A673 (cell line): ENCODE results near the gene IQCE. TPM values are rescaled to one million over a fixed set of nuclear protein-coding genes. Genes with fewer than 3 reads are reported as not detected.

Experiments used
- BruUV-seq: library from RNA; stranded (reverse); fragments of 400-500 nt; replicated peaks from 2 replicates; lab custom pipeline; 2021; lab: Mats Ljungman, UMichigan
- CTCF ChIA-PET: fragments of 300-600 bp; sonication (Branson Sonifier 250); formaldehyde crosslinking; loops from one replicate; lab custom pipeline; 2022; ENCODE audit warnings: antibody characterized with exemption; lab: Charles Lee
- POLR2A ChIA-PET: fragments of 300-600 bp; sonication (Branson Sonifier 250); formaldehyde crosslinking; loops from one replicate; lab custom pipeline; 2022; ENCODE audit warnings: antibody characterized with exemption; ENCODE audit not compliant: low non-redundant PET; lab: Charles Lee
- DNase-seq: peaks from one replicate; pipeline ENCODE4 v3.0.0-alpha.2; 2015; ENCODE audit warnings: low spot score
- H3K27ac ChIP-seq: fragments of 200-600 bp; sonication (generic); 2 replicates; pipeline ENCODE4 v1.5.1; 2016; ENCODE audit warnings: mixed run types, low read depth, mild to moderate bottlenecking, mixed read lengths, antibody characterized with exemption, low read length; ENCODE audit not compliant: poor library complexity, severe bottlenecking
- H3K27me3 ChIP-seq: fragments of 200-600 bp; sonication (generic); replicated peaks from 2 replicates; pipeline ENCODE4 v1.6.1; 2017; ENCODE audit warnings: mixed run types, low read depth, mild to moderate bottlenecking, mixed read lengths, antibody characterized with exemption, low read length; ENCODE audit not compliant: insufficient read depth, poor library complexity
- H3K36me3 ChIP-seq: fragments of 200-600 bp; sonication (generic); 2 replicates; pipeline ENCODE4 v1.6.1; 2016; ENCODE audit warnings: mixed run types, mild to moderate bottlenecking, mixed read lengths, antibody characterized with exemption, low read length; ENCODE audit not compliant: insufficient read depth, poor library complexity, severe bottlenecking
- H3K4me1 ChIP-seq: fragments of 200-600 bp; sonication (generic); 2 replicates; pipeline ENCODE4 v1.6.1; 2017; ENCODE audit warnings: mixed run types, mild to moderate bottlenecking, mixed read lengths, antibody characterized with exemption, low read length; ENCODE audit not compliant: insufficient read depth, poor library complexity, severe bottlenecking
- H3K4me3 ChIP-seq: fragments of 200-600 bp; sonication (generic); 2 replicates; pipeline ENCODE4 v1.5.1; 2016; ENCODE audit warnings: low read depth, mixed run types, mild to moderate bottlenecking, mixed read lengths, low read length; ENCODE audit not compliant: poor library complexity, severe bottlenecking
- H3K9me3 ChIP-seq: fragments of 200-600 bp; sonication (generic); 2 replicates; pipeline ENCODE4 v1.6.1; 2016; ENCODE audit warnings: mixed run types, low read depth, mild to moderate bottlenecking, mixed read lengths, antibody characterized with exemption, low read length; ENCODE audit not compliant: poor library complexity, severe bottlenecking
- CTCF ChIP-seq: fragments of 300-800, 200-600 bp; sonication (generic); conservative IDR thresholded peaks from 2 replicates; pipeline ENCODE4 v1.5.1; 2017; ENCODE audit warnings: low read depth, mild to moderate bottlenecking, antibody characterized with exemption, low read length, moderate library complexity, mixed read lengths
- EZH2 ChIP-seq: fragments of 200-600 bp; sonication (generic); IDR thresholded peaks from 2 replicates; pipeline ENCODE4 v1.6.1; 2017; ENCODE audit warnings: borderline replicate concordance, low read depth, mild to moderate bottlenecking, mixed read lengths, antibody characterized with exemption, low read length; ENCODE audit not compliant: poor library complexity, severe bottlenecking
- intact Hi-C: fragments of 100-400 bp; cut with micrococcal nuclease; formaldehyde crosslinking; loops from one replicate; pipeline ENCODE4 v1.10.0; 2022; ENCODE audit not compliant: unreplicated experiment
- total RNA-seq: library from RNA; stranded (reverse); gene quantifications from 2 replicates; pipeline ENCODE4 v1.2.3, GENCODE V29; 2021

IQCE gene
- total RNA-seq, 1 experiment from 2014 or later, result 35.4 TPM

- H3K27ac ChIP-seq, result no peak overlapping the region
- ChIA-PET CTCF (no interaction called here), POLR2A (no interaction called here)
- TF ChIP-seq CTCF, result no peak
- no peak for TF ChIP-seq EZH2
- no TSS peak for BruUV-seq
- intact Hi-C loops, result no loop called here
- H3K4me1 ChIP-seq, result no peaks in the 10 kb centered on the region
- no peak for DNase-seq
- no peaks in the 10 kb centered on the region for H3K9me3 ChIP-seq
- no peaks in the 10 kb centered on the region for H3K27me3 ChIP-seq
- peaks cover 3% of the 10 kb centered on the region for H3K36me3 ChIP-seq
- no peak overlapping the region for H3K4me3 ChIP-seq
Measured at GRCh38 chr7:2605608-2606538, 47.1 kb downstream of the IQCE start.

GRCh38 chr7:2606539-2606936 is 47.8 kb downstream of the IQCE start:
- no peaks in the 10 kb centered on the region for H3K27me3 ChIP-seq
- no peaks in the 10 kb centered on the region for H3K9me3 ChIP-seq
- TF ChIP-seq CTCF, result no peak
- no peak for TF ChIP-seq EZH2
- H3K4me3 ChIP-seq, result no peak overlapping the region
- ChIA-PET CTCF (no interaction called here), POLR2A (no interaction called here)
- no peak for DNase-seq
- no peaks in the 10 kb centered on the region for H3K4me1 ChIP-seq
- peaks cover 3% of the 10 kb centered on the region for H3K36me3 ChIP-seq
- no peak overlapping the region for H3K27ac ChIP-seq
- BruUV-seq, result no TSS peak
- intact Hi-C loops, result no loop called here

GRCh38 chr7:2607122-2607922 is 48.5 kb downstream of the IQCE start:
- H3K36me3 ChIP-seq, result no peaks in the 10 kb centered on the region
- H3K4me1 ChIP-seq, result no peaks in the 10 kb centered on the region
- no peak for TF ChIP-seq EZH2
- no peak for TF ChIP-seq CTCF
- no peaks in the 10 kb centered on the region for H3K27me3 ChIP-seq
- ChIA-PET POLR2A (no interaction called here), CTCF (no interaction called here)
- H3K27ac ChIP-seq, result no peak overlapping the region
- BruUV-seq, result no TSS peak
- H3K4me3 ChIP-seq, result no peak overlapping the region
- intact Hi-C loops, result no loop called here
- DNase-seq, result no peak
- no peaks in the 10 kb centered on the region for H3K9me3 ChIP-seq
